HEK293 (cell line): ENCODE results near the gene NEAT1.
A peak's percentile ranks its signal among the peaks of the same experiment; 100 is the strongest.

ENCODE experiments used
- CTCF ChIA-PET: fragments of 350-600 bp; formaldehyde crosslinking; extraction: SDS; loops from one replicate; lab custom pipeline; 2021; ENCODE audit warnings: antibody characterized with exemption; lab: Yijun Ruan, JAX
- POLR2A ChIA-PET: fragments of 300-600 bp; formaldehyde crosslinking; extraction: SDS; loops from one replicate; lab custom pipeline; 2020; ENCODE audit warnings: antibody characterized with exemption, inconsistent platforms; lab: Yijun Ruan, JAX
- H3K27ac ChIP-seq: fragments of 200-500 bp; sonication (Bioruptor generic); 2 replicates; pipeline ENCODE4 v1.5.1; 2014; ENCODE audit warnings: low read depth, low read length, control low read depth, inconsistent platforms; ENCODE audit errors: extremely low read depth
- H3K36me3 ChIP-seq, 2 experiments: fragments of 200-500 bp in 1 of 2; sonication (Bioruptor generic) in 1 of 2; 1 replicate in 1 of 2; 2 replicates in 1 of 2; pipeline ENCODE4 v1.5.1; 2014 to 2017; ENCODE audit warnings: inconsistent platforms in 2 of 2, low read length in 2 of 2; ENCODE audit not compliant: control insufficient read depth in 2 of 2, insufficient read depth in 1 of 2
- H3K4me1 ChIP-seq: fragments of 200-500 bp; sonication (Bioruptor generic); 2 replicates; pipeline ENCODE4 v1.5.1; 2014; ENCODE audit warnings: mild to moderate bottlenecking, low read length, inconsistent platforms; ENCODE audit not compliant: control insufficient read depth, insufficient read depth
- H3K4me3 ChIP-seq: 2 replicates; pipeline ENCODE4 v1.5.1; 2011; ENCODE audit warnings: low read depth, mild to moderate bottlenecking, control low read depth, low read length, moderate library complexity
- H3K9me3 ChIP-seq: fragments of 200-500 bp; sonication (Bioruptor generic); 2 replicates; pipeline ENCODE4 v1.5.1; 2014; ENCODE audit warnings: low read depth, low read length, inconsistent platforms; ENCODE audit not compliant: control insufficient read depth, insufficient read depth
- EGR2 ChIP-seq: fragments of 450-650 bp; formaldehyde crosslinking; IDR thresholded peaks from 2 replicates; pipeline ENCODE4 v1.5.1; 2016; ENCODE audit warnings: low read depth, missing biosample characterization, missing genetic modification characterization
- KLF1 ChIP-seq: fragments of 450-650 bp; formaldehyde crosslinking; IDR thresholded peaks from 2 replicates; pipeline ENCODE4 v1.5.1; 2016; ENCODE audit warnings: missing biosample characterization, missing genetic modification characterization
- SETDB1 ChIP-seq: IDR thresholded peaks from one replicate; pipeline ENCODE4 v1.6.1; 2017; ENCODE audit warnings: mild to moderate bottlenecking, low read length, moderate library complexity, mixed read lengths; ENCODE audit not compliant: insufficient read length
- ZBTB26 ChIP-seq: fragments of 450-650 bp; formaldehyde crosslinking; optimal IDR thresholded peaks from 2 replicates; pipeline ENCODE3; 2016; ENCODE audit warnings: missing biosample characterization, mild to moderate bottlenecking, missing genetic modification characterization
- ZBTB48 ChIP-seq: fragments of 450-650 bp; formaldehyde crosslinking; IDR thresholded peaks from 2 replicates; pipeline ENCODE4 v1.5.1; 2016; ENCODE audit warnings: missing biosample characterization, missing genetic modification characterization
- ZFHX2 ChIP-seq: fragments of 450-650 bp; formaldehyde crosslinking; conservative IDR thresholded peaks from 2 replicates; pipeline ENCODE4 v1.5.1; 2016; ENCODE audit warnings: missing biosample characterization, missing genetic modification characterization
- ZFP37 ChIP-seq: fragments of 450-650 bp; formaldehyde crosslinking; IDR thresholded peaks from 2 replicates; pipeline ENCODE4 v1.5.1; 2016; ENCODE audit warnings: missing biosample characterization, missing genetic modification characterization
- ZNF19 ChIP-seq: fragments of 450-650 bp; formaldehyde crosslinking; IDR thresholded peaks from 2 replicates; pipeline ENCODE4; 2016; ENCODE audit warnings: missing biosample characterization, missing genetic modification characterization, low read depth
- ZNF239 ChIP-seq: fragments of 450-650 bp; formaldehyde crosslinking; IDR thresholded peaks from 2 replicates; pipeline ENCODE4 v1.5.1; 2016; ENCODE audit warnings: missing biosample characterization, missing genetic modification characterization
- ZNF311 ChIP-seq: fragments of 450-650 bp; formaldehyde crosslinking; IDR thresholded peaks from 2 replicates; pipeline ENCODE4 v1.5.1; 2017; ENCODE audit warnings: missing biosample characterization, missing genetic modification characterization, borderline replicate concordance
- ZNF341 ChIP-seq: fragments of 450-650 bp; formaldehyde crosslinking; IDR thresholded peaks from 2 replicates; pipeline ENCODE4; 2016; ENCODE audit warnings: low read depth, missing biosample characterization, missing genetic modification characterization
- ZNF394 ChIP-seq: fragments of 450-650 bp; formaldehyde crosslinking; IDR thresholded peaks from 2 replicates; pipeline ENCODE4 v1.5.1; 2016; ENCODE audit warnings: missing biosample characterization, missing genetic modification characterization, mild to moderate bottlenecking, moderate library complexity, borderline replicate concordance
- ZNF404 ChIP-seq: fragments of 450-650 bp; formaldehyde crosslinking; IDR thresholded peaks from 2 replicates; pipeline ENCODE4 v1.5.1; 2017; ENCODE audit warnings: missing biosample characterization, missing genetic modification characterization
- ZNF423 ChIP-seq: fragments of 450-650 bp; formaldehyde crosslinking; IDR thresholded peaks from 2 replicates; pipeline ENCODE4 v1.5.1; 2016; ENCODE audit warnings: missing biosample characterization, missing genetic modification characterization
- ZNF433 ChIP-seq: fragments of 450-650 bp; formaldehyde crosslinking; IDR thresholded peaks from 2 replicates; pipeline ENCODE4 v1.5.1; 2016; ENCODE audit warnings: missing biosample characterization, missing genetic modification characterization, low read depth
- ZNF530 ChIP-seq: fragments of 450-650 bp; formaldehyde crosslinking; IDR thresholded peaks from 2 replicates; pipeline ENCODE4 v1.5.1; 2016; ENCODE audit warnings: low read depth, missing biosample characterization, missing genetic modification characterization
- ZNF560 ChIP-seq: fragments of 450-650 bp; formaldehyde crosslinking; IDR thresholded peaks from 2 replicates; pipeline ENCODE4 v1.5.1; 2017; ENCODE audit warnings: missing biosample characterization, missing genetic modification characterization, borderline replicate concordance
- ZNF561 ChIP-seq: fragments of 450-650 bp; IDR thresholded peaks from 2 replicates; pipeline ENCODE4 v1.5.1; 2018; ENCODE audit warnings: missing biosample characterization, missing genetic modification characterization, borderline replicate concordance
- ZNF580 ChIP-seq: fragments of 450-650 bp; formaldehyde crosslinking; IDR thresholded peaks from 2 replicates; pipeline ENCODE4 v1.5.1; 2016; ENCODE audit warnings: missing biosample characterization, missing genetic modification characterization
- ZNF624 ChIP-seq: fragments of 450-650 bp; formaldehyde crosslinking; IDR thresholded peaks from 2 replicates; pipeline ENCODE4 v1.5.1; 2017; ENCODE audit warnings: missing biosample characterization, missing genetic modification characterization
- ZNF658 ChIP-seq: fragments of 450-650 bp; formaldehyde crosslinking; IDR thresholded peaks from 2 replicates; pipeline ENCODE4; 2016; ENCODE audit warnings: missing biosample characterization, missing genetic modification characterization
- ZNF747 ChIP-seq: fragments of 450-650 bp; formaldehyde crosslinking; IDR thresholded peaks from 2 replicates; pipeline ENCODE4 v1.5.1; 2016; ENCODE audit warnings: missing biosample characterization, missing genetic modification characterization

The NEAT1 gene

DNA sequence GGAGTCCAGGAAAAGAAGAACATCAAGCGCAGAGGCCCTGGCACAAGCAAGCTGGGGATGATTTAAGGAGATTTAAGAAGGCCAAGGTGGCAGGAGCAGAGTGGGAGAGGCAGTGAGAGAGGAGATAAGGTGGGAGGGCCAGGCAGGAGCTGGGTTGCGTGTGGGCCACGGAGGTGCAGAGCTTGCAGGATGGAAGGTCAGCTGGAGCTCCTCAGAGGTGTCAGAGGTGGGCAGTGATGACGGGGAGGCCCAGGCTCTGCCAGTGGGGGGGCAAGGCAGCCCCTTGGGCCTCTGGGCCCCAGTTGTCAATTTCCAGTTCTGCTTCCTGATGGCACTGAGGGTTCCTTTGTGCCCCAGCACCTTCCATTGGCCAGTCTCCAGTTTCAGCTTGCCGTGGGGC lies 29.7 kb upstream of the NEAT1 start:
- ChIA-PET POLR2A (interaction anchor here (1.4 kb wide), 1 partner anchor 105 kb away, joined by 3 read pairs; no protein-coding TSS in a partner anchor), CTCF (no interaction called here)
- Histone ChIP-seq H3K36me3 (peaks cover 0 to 74% of the 10 kb centered on the region in 2 experiments; a peak in 1 of 3 replicates), H3K4me1 (no peaks in the 10 kb centered on the region), H3K4me3 (no peak overlapping the region), H3K27ac (no peak overlapping the region), H3K9me3 (no peaks in the 10 kb centered on the region)
- peak; percentile 68 for TF ChIP-seq ZFHX2 (tag by site-specific recombination)
- no peak for TF ChIP-seq ZNF560 (tag by site-specific recombination)
- TF ChIP-seq ZNF580 (tag by site-specific recombination) = no peak
- TF ChIP-seq ZNF19 = no peak
- no peak for TF ChIP-seq ZNF561
- no peak for TF ChIP-seq ZNF404 (tag by site-specific recombination)
- TF ChIP-seq SETDB1 = no peak
- TF ChIP-seq KLF1 = no peak
- no peak for TF ChIP-seq ZNF624 (tag by site-specific recombination)
- TF ChIP-seq EGR2 (tag by site-specific recombination) = peak; percentile 86
- no peak for TF ChIP-seq ZNF423
- TF ChIP-seq ZNF394 (tag by site-specific recombination) = no peak

DNA sequence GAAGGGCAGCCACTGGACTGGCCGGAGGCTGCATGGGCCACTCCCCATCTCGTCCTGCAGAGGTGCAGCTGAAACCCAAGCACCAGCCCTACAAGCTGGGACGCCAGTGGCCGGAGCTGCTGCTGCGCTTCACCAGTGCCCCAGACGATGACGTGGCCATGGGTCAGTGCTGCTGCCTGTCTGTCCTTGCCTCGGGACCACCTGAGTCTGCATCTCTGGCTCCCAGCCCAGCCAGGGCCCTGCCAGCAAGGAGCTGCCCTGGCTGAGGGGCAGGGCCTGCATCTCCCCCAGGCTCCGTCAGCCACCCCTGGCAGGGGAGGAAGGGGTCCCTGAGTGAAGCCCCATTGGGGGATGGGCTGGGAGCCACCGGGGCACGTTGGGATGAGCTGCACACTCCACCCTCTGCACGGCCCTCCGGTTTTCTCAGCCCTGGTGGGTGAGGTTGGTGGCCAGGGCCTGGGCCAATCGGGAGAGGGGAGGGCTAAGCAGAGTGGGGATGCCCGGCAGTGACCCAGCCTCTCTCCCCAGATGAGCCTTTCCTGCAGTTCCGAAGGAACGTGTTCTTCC lies 29.0 kb upstream of the NEAT1 start:
- TF ChIP-seq ZFHX2 (tag by site-specific recombination) (no peak), ZFP37 (tag by site-specific recombination) (no peak), ZNF530 (tag by site-specific recombination) (no peak), ZNF239 (tag by site-specific recombination) (no peak), ZNF433 (no peak)
- Histone ChIP-seq H3K4me3 (no peak overlapping the region), H3K27ac (no peak overlapping the region), H3K4me1 (no peaks in the 10 kb centered on the region), H3K36me3 (peaks cover 0 to 75% of the 10 kb centered on the region in 2 experiments; a peak in 1 of 3 replicates), H3K9me3 (no peaks in the 10 kb centered on the region)
- ChIA-PET CTCF (interaction anchor here (0.6 kb wide), 1 partner anchor 62 kb away, joined by 3 read pairs; no protein-coding TSS in a partner anchor), POLR2A (interaction anchor here (1.3 kb wide), 1 partner anchor 105 kb away, joined by 3 read pairs; the partner anchor contains the start of gene MALAT1)

DNA sequence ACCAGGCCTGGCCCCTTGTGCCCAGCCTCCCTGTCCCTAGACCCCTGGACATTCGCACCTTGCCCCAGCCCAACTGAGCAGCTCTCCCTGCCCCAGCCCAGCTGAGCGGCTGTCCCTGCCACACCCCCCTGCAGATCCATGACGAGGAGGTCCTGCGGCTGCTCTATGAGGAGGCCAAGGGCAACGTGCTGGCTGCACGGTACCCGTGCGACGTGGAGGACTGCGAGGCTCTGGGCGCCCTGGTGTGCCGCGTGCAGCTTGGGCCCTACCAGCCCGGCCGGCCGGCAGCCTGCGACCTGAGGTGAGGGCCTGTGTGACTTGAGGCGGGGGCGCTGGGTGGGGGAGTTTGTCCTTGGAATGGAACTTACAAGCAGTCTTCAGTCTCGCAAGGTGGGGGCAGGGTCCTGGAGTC lies 28.5 kb upstream of the NEAT1 start:
- ChIA-PET POLR2A (interaction anchor here (1.3 kb wide), 1 partner anchor 105 kb away, joined by 3 read pairs; the partner anchor contains the start of gene MALAT1), CTCF (no interaction called here)
- peaks cover 0 to 72% of the 10 kb centered on the region in 2 experiments; a peak in 1 of 3 replicates for H3K36me3 ChIP-seq
- no peaks in the 10 kb centered on the region for H3K9me3 ChIP-seq
- H3K4me1 ChIP-seq = no peaks in the 10 kb centered on the region
- no peak overlapping the region for H3K27ac ChIP-seq
- no peak for TF ChIP-seq ZBTB48 (tag by site-specific recombination)
- no peak for TF ChIP-seq ZNF658 (tag by site-specific recombination)
- 0 out of 2 replicates have a peak, but pooled peaks have one; percentile 11 for TF ChIP-seq ZNF341
- no peak for TF ChIP-seq ZNF311 (tag by site-specific recombination)
- no peak for TF ChIP-seq ZNF747 (tag by site-specific recombination)
- no peak for TF ChIP-seq ZNF560 (tag by site-specific recombination)
- no peak for TF ChIP-seq ZNF239 (tag by site-specific recombination)
- TF ChIP-seq ZBTB26 (tag by site-specific recombination) = no peak
- no peak overlapping the region for H3K4me3 ChIP-seq
